H1 (cell line): ENCODE results near the gene PSG2. TPM values are rescaled to one million over a fixed set of nuclear protein-coding genes. Genes with fewer than 3 reads are reported as not detected.

ENCODE experiments used
- CTCF ChIA-PET: fragments of 300-600 bp; sonication (Branson Sonifier 250); formaldehyde crosslinking; loops from one replicate; lab custom pipeline; 2021; ENCODE audit not compliant: partially characterized antibody; lab: Charles Lee
- POLR2A ChIA-PET: fragments of 300-600 bp; sonication (Branson Sonifier 250); formaldehyde crosslinking; loops from one replicate; lab custom pipeline; 2021; ENCODE audit warnings: inconsistent platforms; ENCODE audit not compliant: partially characterized antibody; lab: Charles Lee
- DNase-seq, 2 experiments: peaks; one replicate each; pipeline versions ENCODE4 v3.0.0 to v3.0.0-alpha.2; 2010 to 2022; ENCODE audit warnings: low spot score in 2 of 2, low read depth in 1 of 2, mixed read lengths in 1 of 2
- FAIRE-seq: peaks from 2 replicates; lab custom pipeline; 2011; peaks lifted over from hg19 to GRCh38; lab: Jason Lieb, UNC
- H2AFZ ChIP-seq: 2 replicates; pipeline ENCODE4 v1.8.1; 2012; ENCODE audit warnings: low read length, inconsistent platforms
- H2AK5ac ChIP-seq: 2 replicates; pipeline ENCODE4 v1.6.1; 2013; ENCODE audit warnings: low read depth, low read length
- H2BK120ac ChIP-seq: replicated peaks from 2 replicates; pipeline ENCODE3; 2013; ENCODE audit warnings: low read depth, low read length, inconsistent platforms
- H2BK12ac ChIP-seq: 2 replicates; pipeline ENCODE4 v1.6.1; 2013; ENCODE audit warnings: low read depth, low read length
- H2BK15ac ChIP-seq: 2 replicates; pipeline ENCODE4 v1.6.1; 2013; ENCODE audit warnings: low read length
- H2BK20ac ChIP-seq: 2 replicates; pipeline ENCODE4 v1.6.1; 2013; ENCODE audit warnings: low read length
- H2BK5ac ChIP-seq: 2 replicates; pipeline ENCODE4 v1.6.1; 2013; ENCODE audit warnings: low read depth, low read length
- H3K14ac ChIP-seq: 2 replicates; pipeline ENCODE4 v1.6.1; 2013; ENCODE audit warnings: inconsistent platforms; ENCODE audit not compliant: insufficient read length
- H3K18ac ChIP-seq: 2 replicates; pipeline ENCODE4 v1.6.1; 2013; ENCODE audit warnings: low read length; ENCODE audit errors: extremely low read depth
- H3K23ac ChIP-seq: 2 replicates; pipeline ENCODE4 v1.6.1; 2013; ENCODE audit warnings: inconsistent platforms; ENCODE audit not compliant: insufficient read length
- H3K23me2 ChIP-seq: 2 replicates; pipeline ENCODE4 v1.6.1; 2013; ENCODE audit warnings: low read depth, low read length
- H3K27ac ChIP-seq: 2 replicates; pipeline ENCODE4 v1.6.1; 2011; ENCODE audit warnings: low read depth, low read length, inconsistent platforms
- H3K27me3 ChIP-seq, 4 experiments: replicated peaks in 1 of 4; 1 replicate in 1 of 4; 2 replicates in 3 of 4; pipeline versions ENCODE4 v1.6.1 to v1.8.1; 2011 to 2013; ENCODE audit warnings: low read length in 3 of 4, mild to moderate bottlenecking in 3 of 4, inconsistent platforms in 2 of 4, mixed read lengths in 2 of 4, moderate library complexity in 1 of 4; ENCODE audit not compliant: control insufficient read depth in 3 of 4, insufficient read depth in 3 of 4; ENCODE audit errors: extremely low read depth in 1 of 4
- H3K36me3 ChIP-seq, 4 experiments: 2 replicates each; pipeline versions ENCODE4 v1.6.1 to v1.8.1; 2011 to 2013; ENCODE audit warnings: mild to moderate bottlenecking in 4 of 4, low read length in 3 of 4, moderate library complexity in 2 of 4, control low read depth in 1 of 4, inconsistent platforms in 1 of 4; ENCODE audit not compliant: insufficient read depth in 4 of 4, control insufficient read depth in 2 of 4
- H3K4ac ChIP-seq: replicated peaks from 2 replicates; pipeline ENCODE3; 2013; ENCODE audit warnings: low read length, low read depth, mixed read lengths, inconsistent platforms; ENCODE audit not compliant: insufficient read length
- H3K4me1 ChIP-seq, 4 experiments: replicated peaks in 1 of 4; 1 replicate in 1 of 4; 2 replicates in 3 of 4; pipeline versions ENCODE4 v1.6.1 to v1.8.1; 2011 to 2013; ENCODE audit warnings: low read length in 3 of 4, inconsistent platforms in 2 of 4, mixed read lengths in 1 of 4; ENCODE audit not compliant: insufficient read depth in 4 of 4, control insufficient read depth in 3 of 4
- H3K4me2 ChIP-seq, 2 experiments: 2 replicates each; pipeline versions ENCODE4 v1.6.1 to v1.8.1; 2011 to 2013; ENCODE audit warnings: low read depth in 2 of 2, low read length in 2 of 2, control low read depth in 1 of 2, inconsistent platforms in 1 of 2, mild to moderate bottlenecking in 1 of 2; ENCODE audit not compliant: insufficient read depth in 1 of 2
- H3K4me3 ChIP-seq, 4 experiments: fragments of 200-600, 300-600 bp in 1 of 4; sonication (generic), shearing (Covaris generic), sonication (Bioruptor Twin) in 1 of 4; 2 replicates each; pipeline versions ENCODE4 v1.5.1 to v1.8.1; 2011 to 2016; ENCODE audit warnings: low read length in 4 of 4, low read depth in 3 of 4, control low read depth in 2 of 4, inconsistent platforms in 2 of 4, mild to moderate bottlenecking in 2 of 4, mixed read lengths in 1 of 4, moderate library complexity in 1 of 4; ENCODE audit not compliant: insufficient read depth in 2 of 4; ENCODE audit errors: extremely low read depth in 1 of 4
- H3K56ac ChIP-seq: replicated peaks from 2 replicates; pipeline ENCODE3; 2013; ENCODE audit warnings: low read depth, mild to moderate bottlenecking, mixed read lengths, low read length, inconsistent platforms; ENCODE audit not compliant: insufficient read length
- H3K79me1 ChIP-seq: 2 replicates; pipeline ENCODE4 v1.6.1; 2013; ENCODE audit warnings: low read depth, low read length, control low read depth
- H3K79me2 ChIP-seq, 2 experiments: 2 replicates each; pipeline versions ENCODE4 v1.6.1 to v1.8.1; 2012 to 2013; ENCODE audit warnings: low read length in 2 of 2, mild to moderate bottlenecking in 2 of 2, inconsistent platforms in 1 of 2; ENCODE audit not compliant: insufficient read depth in 2 of 2, control insufficient read depth in 1 of 2
- H3K9ac ChIP-seq, 4 experiments: replicated peaks in 1 of 4; 1 replicate in 1 of 4; 2 replicates in 3 of 4; pipeline versions ENCODE4 v1.6.1 to v1.8.1; 2011 to 2013; ENCODE audit warnings: low read depth in 3 of 4, low read length in 3 of 4, control low read depth in 2 of 4, mild to moderate bottlenecking in 2 of 4, moderate library complexity in 2 of 4, inconsistent platforms in 1 of 4; ENCODE audit errors: extremely low read depth in 1 of 4
- H3K9me3 ChIP-seq, 2 experiments: 2 replicates each; pipeline versions ENCODE4 v1.6.1 to v1.8.1; 2012 to 2013; ENCODE audit warnings: mild to moderate bottlenecking in 2 of 2, moderate library complexity in 2 of 2, control low read depth in 1 of 2, inconsistent platforms in 1 of 2, low read depth in 1 of 2, low read length in 1 of 2, mixed read lengths in 1 of 2; ENCODE audit not compliant: insufficient read depth in 2 of 2
- H4K20me1 ChIP-seq, 2 experiments: replicated peaks in 1 of 2; 2 replicates each; pipeline versions ENCODE3 to v1.8.1; 2011 to 2013; ENCODE audit warnings: inconsistent platforms in 2 of 2, low read length in 2 of 2, mild to moderate bottlenecking in 1 of 2; ENCODE audit not compliant: insufficient read depth in 2 of 2, control insufficient read depth in 1 of 2
- H4K5ac ChIP-seq: 2 replicates; pipeline ENCODE4 v1.6.1; 2013; ENCODE audit warnings: low read length, low read depth, mixed read lengths, inconsistent platforms; ENCODE audit not compliant: insufficient read length
- H4K8ac ChIP-seq: 2 replicates; pipeline ENCODE4 v1.8.0; 2013; ENCODE audit warnings: mild to moderate bottlenecking, moderate library complexity, low read length, inconsistent platforms; ENCODE audit not compliant: insufficient read depth; ENCODE audit errors: extremely low read depth
- H4K91ac ChIP-seq: replicated peaks from 2 replicates; pipeline ENCODE3; 2013; ENCODE audit warnings: low read length, mixed read lengths, inconsistent platforms; ENCODE audit not compliant: insufficient read length
- ATF3 ChIP-seq: IDR thresholded peaks from 2 replicates; pipeline ENCODE4 v1.6.1; 2011; ENCODE audit warnings: low read depth, mild to moderate bottlenecking, low read length; ENCODE audit not compliant: insufficient read depth
- BCL11A ChIP-seq, 2 experiments: IDR thresholded peaks; one replicate each; pipeline ENCODE4 v1.6.1; 2011; ENCODE audit warnings: low read depth in 2 of 2, low read length in 2 of 2, mild to moderate bottlenecking in 2 of 2
- BRCA1 ChIP-seq: IDR thresholded peaks from 2 replicates; pipeline ENCODE4 v1.6.1; 2012; ENCODE audit warnings: low read depth, low read length, improper control_type of control experiment
- EZH2 ChIP-seq: fragments of 200-600 bp; sonication (generic); IDR thresholded peaks from 2 replicates; pipeline ENCODE4 v1.7.1; 2012; ENCODE audit warnings: low read depth, mild to moderate bottlenecking, moderate library complexity, low read length, inconsistent platforms; ENCODE audit not compliant: severe bottlenecking
- GTF2F1 ChIP-seq: IDR thresholded peaks from 2 replicates; pipeline ENCODE4 v1.6.1; 2012; ENCODE audit warnings: low read depth, low read length, improper control_type of control experiment, borderline replicate concordance
- KDM4A ChIP-seq: IDR thresholded peaks from one replicate; pipeline ENCODE4 v1.7.1; 2012; ENCODE audit warnings: low read depth, mild to moderate bottlenecking, moderate library complexity, low read length, inconsistent platforms; ENCODE audit not compliant: severe bottlenecking
- POU5F1 ChIP-seq: IDR thresholded peaks from 2 replicates; pipeline ENCODE4 v1.6.1; 2011; ENCODE audit warnings: low read depth, mild to moderate bottlenecking, low read length, moderate library complexity
- RBBP5 ChIP-seq: IDR thresholded peaks from 2 replicates; pipeline ENCODE4 v1.7.1; 2012; ENCODE audit warnings: low read depth, mild to moderate bottlenecking, inconsistent platforms, low read length, moderate library complexity, borderline replicate concordance
- SAP30 ChIP-seq: fragments of 300-600 bp; sonication (generic); IDR thresholded peaks from 2 replicates; pipeline ENCODE4 v1.7.1; 2012; ENCODE audit warnings: low read length, moderate library complexity, mild to moderate bottlenecking, inconsistent platforms; ENCODE audit not compliant: insufficient read depth, insufficient replicate concordance
- SP1 ChIP-seq: IDR thresholded peaks from 2 replicates; pipeline ENCODE4 v1.6.1; 2011; ENCODE audit warnings: low read depth, low read length
- SP2 ChIP-seq: IDR thresholded peaks from 2 replicates; pipeline ENCODE4 v1.6.1; 2012; ENCODE audit warnings: mild to moderate bottlenecking, low read length, inconsistent platforms
- YY1 ChIP-seq: IDR thresholded peaks from 2 replicates; pipeline ENCODE4 v1.6.1; 2011; ENCODE audit warnings: low read depth, mild to moderate bottlenecking, low read length
- WGBS, 2 experiments: shearing (Covaris generic) in 1 of 2; methylation state at CpG; one replicate each; pipeline versions ENCODE4 v1.1.6 to v1.1.7; 2013 to 2015; ENCODE audit warnings: low lambda C conversion rate in 2 of 2, mixed read lengths in 2 of 2, inconsistent platforms in 1 of 2, low coverage in 1 of 2, missing lambda C conversion rate in 1 of 2; ENCODE audit not compliant: insufficient replicate concordance in 2 of 2, insufficient coverage in 1 of 2, insufficient read length in 1 of 2; ENCODE audit errors: extremely low coverage in 1 of 2, missing lambda C conversion rate in 1 of 2; 5-methylcytosine and 5-hydroxymethylcytosine counted together
- polyA plus RNA-seq, 7 experiments: library from polyadenylated mRNA; depleted of rRNA in 3 of 7; stranded (reverse) in 5 of 7; unstranded in 2 of 7; fragments of >200 nt in 5 of 7; fragments of 200-250 nt in 2 of 7; gene quantifications; 1 replicate in 5 of 7; 2 replicates in 1 of 7; 4 replicates in 1 of 7; pipeline versions ENCODE4 v1.2.1 to v1.2.3, GENCODE V29; 2011 to 2013; ENCODE audit warnings: missing spikeins in 2 of 7, mixed read lengths in 2 of 7
- total RNA-seq: library from RNA; stranded (reverse); fragmentation: NEBNext Ultra II Directional; extraction: Animal tissue kit (Norgen Biotek cat#: 25700); gene quantifications from 2 replicates; pipeline ENCODE4 v1.2.1, GENCODE V29; 2021

The PSG2 gene
- total and polyA plus RNA-seq, 2 of the 8 experiments (the other 6 are each of a cell fraction or from before 2014, with no cell fraction given) = not detected

DNA sequence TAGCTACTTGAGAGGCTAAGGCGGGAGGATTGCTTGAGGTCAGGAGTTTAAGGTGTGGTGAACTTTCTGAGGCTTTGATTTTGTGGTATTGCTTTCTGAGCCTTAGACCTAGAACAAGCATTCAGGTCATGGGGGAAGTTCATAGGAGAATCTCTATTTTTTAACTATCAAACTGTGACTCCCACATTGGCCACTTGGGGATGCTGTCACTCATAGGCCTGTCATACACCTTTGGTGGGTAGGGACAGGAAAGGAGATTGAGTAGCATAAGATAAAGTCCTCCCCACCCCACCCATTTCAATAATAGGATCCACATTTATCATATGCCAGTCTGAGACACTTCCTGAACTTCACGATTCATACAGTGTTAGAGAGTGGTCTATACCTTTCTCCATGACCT lies 41.9 kb upstream of the PSG2 start:
- Histone ChIP-seq H4K8ac (no peak overlapping the region), H3K79me1 (no peaks in the 10 kb centered on the region), H2BK120ac (no peak overlapping the region), H3K9me3 (peaks cover 33 to 55% of the 10 kb centered on the region in 2 experiments), H2AK5ac (no peak overlapping the region), H3K27ac (no peak overlapping the region), H2AFZ (no peak overlapping the region), H3K79me2 (no peaks in the 10 kb centered on the region), H3K36me3 (no peaks in the 10 kb centered on the region), H3K18ac (no peak overlapping the region), H3K14ac (no peak overlapping the region), H3K56ac (no peak overlapping the region), H2BK15ac (no peak overlapping the region), H3K23me2 (no peaks in the 10 kb centered on the region), H4K91ac (no peak overlapping the region), H3K4ac (no peak overlapping the region), H3K23ac (no peak overlapping the region), H3K4me2 (no peak overlapping the region), H4K20me1 (no peaks in the 10 kb centered on the region), H2BK12ac (no peak overlapping the region), H3K9ac (no peak overlapping the region), H2BK5ac (no peak overlapping the region), H2BK20ac (no peak overlapping the region), H3K27me3 (no peaks in the 10 kb centered on the region), H4K5ac (no peak overlapping the region), H3K4me1 (no peaks in the 10 kb centered on the region), H3K4me3 (no peak overlapping the region)
- 55% methylated on average over 2 of the region's 2 CpGs; no CpG with 5 or more reads in 1 of the 2 experiments for WGBS, 2 experiments
- DNase-seq = no peak
- no peak for FAIRE-seq
- CTCF ChIA-PET = no interaction called here
- TF ChIP-seq GTF2F1 = no peak
- no peak for TF ChIP-seq RBBP5
- no peak for TF ChIP-seq YY1
- TF ChIP-seq KDM4A = no peak
- no peak for TF ChIP-seq SP2
- no peak for TF ChIP-seq BRCA1
- no peak for TF ChIP-seq SP1
- TF ChIP-seq BCL11A (IDR thresholded peaks at IDR 0.05; ENCODE audit: low read depth in 2 of 2, low read length in 2 of 2) = no peak
- TF ChIP-seq POU5F1 = no peak
- TF ChIP-seq EZH2 = no peak
- no peak for TF ChIP-seq ATF3
- TF ChIP-seq SAP30 = no peak
- POLR2A ChIA-PET = no interaction called here
